ENCODE results near the gene HLA-E. TPM values are rescaled to one million over a fixed set of nuclear protein-coding genes. Genes with fewer than 3 reads are reported as not detected.

HLA-E gene
- total and polyA plus RNA-seq, 2 of the 13 experiments (the other 11 are each of a cell fraction or from before 2014, with no cell fraction given), result 45.2 to 90.4 TPM

DNA sequence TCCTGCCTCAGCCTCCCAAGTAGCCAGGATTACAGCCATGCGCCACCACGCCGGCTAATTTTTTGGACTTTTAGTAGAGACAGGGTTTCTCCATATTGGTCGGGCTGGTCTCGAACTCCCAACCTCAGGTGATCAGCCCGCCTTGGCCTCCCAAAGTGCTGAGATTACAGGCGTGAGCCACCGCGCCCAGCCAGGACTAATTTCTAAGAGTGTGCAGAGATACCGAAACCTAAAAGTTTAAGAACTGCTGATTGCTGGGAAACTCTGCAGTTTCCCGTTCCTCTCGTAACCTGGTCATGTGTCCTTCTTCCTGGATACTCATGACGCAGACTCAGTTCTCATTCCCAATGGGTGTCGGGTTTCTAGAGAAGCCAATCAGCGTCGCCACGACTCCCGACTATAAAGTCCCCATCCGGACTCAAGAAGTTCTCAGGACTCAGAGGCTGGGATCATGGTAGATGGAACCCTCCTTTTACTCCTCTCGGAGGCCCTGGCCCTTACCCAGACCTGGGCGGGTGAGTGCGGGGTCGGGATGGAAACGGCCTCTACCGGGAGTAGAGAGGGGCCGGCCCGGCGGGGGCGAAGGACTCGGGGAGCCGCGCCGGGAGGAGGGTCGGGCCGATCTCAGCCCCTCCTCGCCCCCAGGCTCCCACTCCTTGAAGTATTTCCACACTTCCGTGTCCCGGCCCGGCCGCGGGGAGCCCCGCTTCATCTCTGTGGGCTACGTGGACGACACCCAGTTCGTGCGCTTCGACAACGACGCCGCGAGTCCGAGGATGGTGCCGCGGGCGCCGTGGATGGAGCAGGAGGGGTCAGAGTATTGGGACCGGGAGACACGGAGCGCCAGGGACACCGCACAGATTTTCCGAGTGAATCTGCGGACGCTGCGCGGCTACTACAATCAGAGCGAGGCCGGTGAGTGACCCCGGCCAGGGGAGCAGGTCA lies at the start of gene HLA-E (continued):
- TF ChIP-seq, protein P1, sequence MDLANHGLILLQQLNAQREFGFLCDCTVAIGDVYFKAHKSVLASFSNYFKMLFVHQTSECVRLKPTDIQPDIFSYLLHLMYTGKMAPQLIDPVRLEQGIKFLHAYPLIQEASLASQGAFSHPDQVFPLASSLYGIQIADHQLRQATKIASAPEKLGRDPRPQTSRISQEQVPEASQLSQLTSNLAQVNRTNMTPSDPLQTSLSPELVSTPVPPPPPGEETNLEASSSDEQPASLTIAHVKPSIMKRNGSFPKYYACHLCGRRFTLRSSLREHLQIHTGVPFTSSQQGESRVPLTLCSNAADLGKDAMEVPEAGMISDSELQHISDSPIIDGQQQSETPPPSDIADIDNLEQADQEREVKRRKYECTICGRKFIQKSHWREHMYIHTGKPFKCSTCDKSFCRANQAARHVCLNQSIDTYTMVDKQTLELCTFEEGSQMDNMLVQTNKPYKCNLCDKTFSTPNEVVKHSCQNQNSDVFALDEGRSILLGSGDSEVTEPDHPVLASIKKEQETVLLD (CRISPR knock-in tag; IDR thresholded peaks at IDR 0.05; ENCODE audit: low read depth), result no peak
- TF ChIP-seq ZBTB7B (CRISPR knock-in tag; IDR thresholded peaks at IDR 0.05) (peak; percentile 45; the same call in 1 of the 2 replicates), SUZ12 (IDR thresholded peaks at IDR 0.05; ENCODE audit: low read depth, low read length) (no peak), PRMT3 (CRISPR knock-in tag; IDR thresholded peaks at IDR 0.05; ENCODE audit: borderline replicate concordance, low read depth) (no peak), ZNF256 (CRISPR knock-in tag; conservative IDR thresholded peaks at IDR 0.05) (no peak), ZFY (CRISPR knock-in tag; IDR thresholded peaks at IDR 0.05) (peak; percentile 82), ZSCAN25 (CRISPR knock-in tag; IDR thresholded peaks at IDR 0.05) (no peak), MBNL3 (CRISPR knock-in tag; conservative IDR thresholded peaks at IDR 0.05) (no peak), CENPX (CRISPR knock-in tag; IDR thresholded peaks at IDR 0.05) (no peak), TOE1 (CRISPR knock-in tag; IDR thresholded peaks at IDR 0.05) (no peak), ZNF672 (CRISPR knock-in tag; IDR thresholded peaks at IDR 0.05) (no peak), ZBTB20 (CRISPR knock-in tag; IDR thresholded peaks at IDR 0.05; ENCODE audit: borderline replicate concordance, low read depth) (0 out of 2 replicates have a peak, but pooled peaks have one; percentile 23), ZNF207 (IDR thresholded peaks at IDR 0.05; ENCODE audit: borderline replicate concordance) (no peak), NFYB (CRISPR knock-in tag; IDR thresholded peaks at IDR 0.05) (peak; percentile 90), BORCS8-MEF2B (CRISPR knock-in tag; IDR thresholded peaks at IDR 0.05) (0 out of 2 replicates have a peak, but pooled peaks have one; percentile 46), SP1 (IDR thresholded peaks at IDR 0.05) (no peak), SP1 (CRISPR knock-in tag; IDR thresholded peaks at IDR 0.05) (no peak; the same call in 1 of the 2 replicates), MED13 (CRISPR knock-in tag; IDR thresholded peaks at IDR 0.05) (no peak), IRX3 (CRISPR knock-in tag; IDR thresholded peaks at IDR 0.05; ENCODE audit: borderline replicate concordance, low read depth) (peak; percentile 42; the same call in 1 of the 2 replicates), ZNF274 (CRISPR knock-in tag; IDR thresholded peaks at IDR 0.05) (no peak), ZNF296 (CRISPR knock-in tag; conservative IDR thresholded peaks at IDR 0.05) (no peak), ZFP62 (CRISPR knock-in tag; IDR thresholded peaks at IDR 0.05) (no peak), ZNF879 (CRISPR knock-in tag; IDR thresholded peaks at IDR 0.05) (no peak), SMARCE1 (IDR thresholded peaks at IDR 0.05; ENCODE audit: borderline replicate concordance) (no peak), ADNP (CRISPR knock-in tag; IDR thresholded peaks at IDR 0.05) (peak; percentile 96), ZNF589 (CRISPR knock-in tag; conservative IDR thresholded peaks at IDR 0.05) (no peak), CC2D1A (CRISPR knock-in tag; IDR thresholded peaks at IDR 0.05) (no peak), RAD21 (CRISPR knock-in tag; IDR thresholded peaks at IDR 0.05) (0 out of 2 replicates have a peak, but pooled peaks have one; percentile 10), CCDC6 (CRISPR knock-in tag; IDR thresholded peaks at IDR 0.05) (no peak), SIX4 (CRISPR knock-in tag; IDR thresholded peaks at IDR 0.05) (peak; percentile 17; the same call in 1 of the 2 replicates)
- TF ChIP-seq, protein P2, sequence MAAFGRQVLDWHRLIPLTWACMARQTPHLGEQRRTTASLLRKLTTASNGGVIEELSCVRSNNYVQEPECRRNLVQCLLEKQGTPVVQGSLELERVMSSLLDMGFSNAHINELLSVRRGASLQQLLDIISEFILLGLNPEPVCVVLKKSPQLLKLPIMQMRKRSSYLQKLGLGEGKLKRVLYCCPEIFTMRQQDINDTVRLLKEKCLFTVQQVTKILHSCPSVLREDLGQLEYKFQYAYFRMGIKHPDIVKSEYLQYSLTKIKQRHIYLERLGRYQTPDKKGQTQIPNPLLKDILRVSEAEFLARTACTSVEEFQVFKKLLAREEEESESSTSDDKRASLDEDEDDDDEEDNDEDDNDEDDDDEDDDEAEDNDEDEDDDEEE (CRISPR knock-in tag; IDR thresholded peaks at IDR 0.05), result 0 out of 2 replicates have a peak, but pooled peaks have one; percentile 80
